ENCODE data around the gene TTL.

Gene TTL

GRCh38 chr2:112459372-112459771, 22.6 kb upstream of the TTL start:
- H3K4me3 Mint-ChIP-seq, result no peak overlapping the region

GRCh38 chr2:112462178-112462577, 19.8 kb upstream of the TTL start:
- peaks cover 13% of the 10 kb centered on the region for H3K27me3 Mint-ChIP-seq

More at GRCh38 chr2:112459372-112459771, 22.6 kb upstream of the TTL start:
- H3K27ac Mint-ChIP-seq, result no peak overlapping the region
- no peaks in the 10 kb centered on the region for H3K36me3 Mint-ChIP-seq (ENCODE audit: low read depth)
- H3K27me3 Mint-ChIP-seq, result peaks cover 13% of the 10 kb centered on the region
- no peaks in the 10 kb centered on the region for H3K4me1 Mint-ChIP-seq (ENCODE audit: low read depth)
- H3K9me3 Mint-ChIP-seq, result no peaks in the 10 kb centered on the region

GRCh38 chr2:112463256-112463655, 18.7 kb upstream of the TTL start:
- no peak overlapping the region for H3K27ac Mint-ChIP-seq
- H3K27me3 Mint-ChIP-seq, result peaks cover 17% of the 10 kb centered on the region
- H3K4me1 Mint-ChIP-seq (ENCODE audit: low read depth), result no peaks in the 10 kb centered on the region
- H3K4me3 Mint-ChIP-seq, result no peak overlapping the region
- no peaks in the 10 kb centered on the region for H3K9me3 Mint-ChIP-seq
- H3K36me3 Mint-ChIP-seq (ENCODE audit: low read depth), result no peaks in the 10 kb centered on the region

More at GRCh38 chr2:112462178-112462577, 19.8 kb upstream of the TTL start:
- Mint-ChIP-seq H3K4me3 (no peak overlapping the region), H3K36me3 (ENCODE audit: low read depth) (no peaks in the 10 kb centered on the region), H3K4me1 (ENCODE audit: low read depth) (no peaks in the 10 kb centered on the region), H3K27ac (no peak overlapping the region), H3K9me3 (no peaks in the 10 kb centered on the region)

- Mint-ChIP-seq H3K4me1 (ENCODE audit: low read depth) (no peaks in the 10 kb centered on the region), H3K9me3 (no peaks in the 10 kb centered on the region), H3K27ac (no peak overlapping the region), H3K4me3 (no peak overlapping the region), H3K27me3 (peaks cover 17% of the 10 kb centered on the region), H3K36me3 (ENCODE audit: low read depth) (no peaks in the 10 kb centered on the region)
Observed at GRCh38 chr2:112465382-112465781, 16.6 kb upstream of the TTL start.

- H3K4me1 Mint-ChIP-seq (ENCODE audit: low read depth), result no peaks in the 10 kb centered on the region
- H3K4me3 Mint-ChIP-seq, result no peak overlapping the region
- no peaks in the 10 kb centered on the region for H3K36me3 Mint-ChIP-seq (ENCODE audit: low read depth)
- no peaks in the 10 kb centered on the region for H3K9me3 Mint-ChIP-seq
- no peak overlapping the region for H3K27ac Mint-ChIP-seq
- no peaks in the 10 kb centered on the region for H3K27me3 Mint-ChIP-seq
Observed at GRCh38 chr2:112472547-112473263, 9.3 kb upstream of the TTL start.

- no peak overlapping the region for H3K27ac Mint-ChIP-seq
- H3K4me3 Mint-ChIP-seq, result no peak overlapping the region
- H3K4me1 Mint-ChIP-seq (ENCODE audit: low read depth), result no peaks in the 10 kb centered on the region
- H3K9me3 Mint-ChIP-seq, result no peaks in the 10 kb centered on the region
- H3K36me3 Mint-ChIP-seq (ENCODE audit: low read depth), result no peaks in the 10 kb centered on the region
- no peaks in the 10 kb centered on the region for H3K27me3 Mint-ChIP-seq
Observed at GRCh38 chr2:112474844-112475486, 7.0 kb upstream of the TTL start.

GRCh38 chr2:112476434-112476833, 5.5 kb upstream of the TTL start:
- Mint-ChIP-seq H3K4me1 (ENCODE audit: low read depth) (peaks cover 12% of the 10 kb centered on the region), H3K27me3 (no peaks in the 10 kb centered on the region), H3K4me3 (no peak overlapping the region), H3K27ac (no peak overlapping the region), H3K36me3 (ENCODE audit: low read depth) (no peaks in the 10 kb centered on the region), H3K9me3 (no peaks in the 10 kb centered on the region)

GRCh38 chr2:112480530-112481049, 1.4 kb upstream of the TTL start:
- peak overlapping the region; percentile 78 for H3K27ac Mint-ChIP-seq
- H3K9me3 Mint-ChIP-seq, result no peaks in the 10 kb centered on the region
- peaks cover 15% of the 10 kb centered on the region for H3K36me3 Mint-ChIP-seq (ENCODE audit: low read depth)
- peak overlapping the region; percentile 95 for H3K4me3 Mint-ChIP-seq
- no peaks in the 10 kb centered on the region for H3K27me3 Mint-ChIP-seq
- H3K4me1 Mint-ChIP-seq (ENCODE audit: low read depth), result peaks cover 30% of the 10 kb centered on the region

- peak overlapping the region; percentile 92 for H3K27ac Mint-ChIP-seq
- H3K4me1 Mint-ChIP-seq (ENCODE audit: low read depth), result peaks cover 31% of the 10 kb centered on the region
- no peaks in the 10 kb centered on the region for H3K9me3 Mint-ChIP-seq
- H3K36me3 Mint-ChIP-seq (ENCODE audit: low read depth), result peaks cover 19% of the 10 kb centered on the region
- H3K4me3 Mint-ChIP-seq, result peak overlapping the region; percentile 95
- no peaks in the 10 kb centered on the region for H3K27me3 Mint-ChIP-seq
Observed at GRCh38 chr2:112481050-112481527, 867 bp upstream of the TTL start.

- peak overlapping the region; percentile 92 for H3K27ac Mint-ChIP-seq
- no peaks in the 10 kb centered on the region for H3K27me3 Mint-ChIP-seq
- H3K9me3 Mint-ChIP-seq, result no peaks in the 10 kb centered on the region
- H3K4me3 Mint-ChIP-seq, result peak overlapping the region; percentile 95
- peaks cover 32% of the 10 kb centered on the region for H3K36me3 Mint-ChIP-seq (ENCODE audit: low read depth)
- H3K4me1 Mint-ChIP-seq (ENCODE audit: low read depth), result peaks cover 45% of the 10 kb centered on the region
Observed at GRCh38 chr2:112482309-112483041, 519 bp downstream of the TTL start.

GRCh38 chr2:112483042-112483473, 1.1 kb downstream of the TTL start:
- peak overlapping the region; percentile 89 for H3K27ac Mint-ChIP-seq
- H3K27me3 Mint-ChIP-seq, result no peaks in the 10 kb centered on the region
- H3K36me3 Mint-ChIP-seq (ENCODE audit: low read depth), result peaks cover 36% of the 10 kb centered on the region
- H3K9me3 Mint-ChIP-seq, result no peaks in the 10 kb centered on the region
- H3K4me3 Mint-ChIP-seq, result peak overlapping the region; percentile 95
- H3K4me1 Mint-ChIP-seq (ENCODE audit: low read depth), result peaks cover 50% of the 10 kb centered on the region

GRCh38 chr2:112483831-112484230, 1.9 kb downstream of the TTL start:
- Mint-ChIP-seq H3K27ac (peak overlapping the region; percentile 2), H3K36me3 (ENCODE audit: low read depth) (peaks cover 36% of the 10 kb centered on the region), H3K4me1 (ENCODE audit: low read depth) (peaks cover 50% of the 10 kb centered on the region), H3K4me3 (peak overlapping the region; percentile 95), H3K9me3 (no peaks in the 10 kb centered on the region), H3K27me3 (no peaks in the 10 kb centered on the region)

GRCh38 chr2:112485849-112486248, 3.9 kb downstream of the TTL start:
- Mint-ChIP-seq H3K36me3 (ENCODE audit: low read depth) (peaks cover 41% of the 10 kb centered on the region), H3K4me3 (no peak overlapping the region), H3K27me3 (no peaks in the 10 kb centered on the region), H3K4me1 (ENCODE audit: low read depth) (peaks cover 43% of the 10 kb centered on the region), H3K27ac (peak overlapping the region; percentile 28), H3K9me3 (no peaks in the 10 kb centered on the region)

GRCh38 chr2:112486895-112487294, 4.9 kb downstream of the TTL start:
- no peaks in the 10 kb centered on the region for H3K27me3 Mint-ChIP-seq
- H3K27ac Mint-ChIP-seq, result peak overlapping the region; percentile 28
- peaks cover 41% of the 10 kb centered on the region for H3K36me3 Mint-ChIP-seq (ENCODE audit: low read depth)
- no peaks in the 10 kb centered on the region for H3K9me3 Mint-ChIP-seq
- no peak overlapping the region for H3K4me3 Mint-ChIP-seq
- H3K4me1 Mint-ChIP-seq (ENCODE audit: low read depth), result peaks cover 36% of the 10 kb centered on the region
